Measurements from ENCODE around the gene SMNDC1. TPM values are rescaled to one million over a fixed set of nuclear protein-coding genes. Genes with fewer than 3 reads are reported as not detected.

SMNDC1 gene
- total and polyA plus RNA-seq, 10 of the 15 experiments (the other 5 are each of a cell fraction or from before 2014, with no cell fraction given): 4.6 to 37.2 (median 18.1) TPM

DNA sequence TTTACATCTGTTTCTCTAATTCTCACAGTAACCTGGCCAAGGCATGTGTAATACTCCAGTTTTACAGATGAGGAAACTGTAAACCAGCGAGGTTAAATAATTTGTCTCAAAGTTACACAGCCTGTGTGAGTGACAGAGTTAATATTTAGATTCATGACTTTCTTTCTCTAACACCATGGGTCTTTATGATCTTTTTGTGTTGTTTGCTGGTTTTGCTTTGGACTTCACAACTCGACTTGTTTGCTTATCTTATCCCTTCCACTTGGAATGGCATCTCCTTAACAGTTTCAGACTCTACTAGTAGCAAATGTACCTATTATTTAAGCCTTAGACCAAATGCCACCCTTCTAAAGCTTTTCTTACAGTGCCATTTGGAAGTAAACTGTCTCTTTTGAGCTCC lies 62.9 kb downstream of the SMNDC1 start:
- no peaks in the 10 kb centered on the region for H3K9me3 ChIP-seq (replicated peaks; ENCODE audit: control insufficient read depth, insufficient read depth, low read length)
- intact Hi-C loops (cut with micrococcal nuclease; ENCODE audit: unreplicated experiment): loop anchor here (5.0 kb wide), 1 partner anchor 35 kb away; no protein-coding TSS in a partner anchor
- ChIA-PET CTCF (interaction anchor here (0.8 to 3.1 kb wide), 4 partner anchors 16 to 104 kb away, joined by 3 to 12 read pairs (median 4); no protein-coding TSS in a partner anchor), SMC1A (ENCODE audit: uncharacterized antibody, unreplicated experiment) (interaction anchor here (0.6 to 1.4 kb wide), 5 partner anchors 9 to 38 kb away, joined by 3 to 4 read pairs (median 3); no protein-coding TSS in a partner anchor), POLR2A (interaction anchor here (1.9 kb wide), 1 partner anchor 31 kb away, joined by 7 read pairs; no protein-coding TSS in a partner anchor), RAD21 (ENCODE audit: unreplicated experiment) (interaction anchor here (1.5 kb wide), 1 partner anchor 307 kb away, joined by 3 read pairs; no protein-coding TSS in a partner anchor)
- no peak overlapping the region for H3K4me3 ChIP-seq
- TF ChIP-seq CBX5 (IDR thresholded peaks at IDR 0.05; ENCODE audit: low read depth) (no peak), MYB (IDR thresholded peaks at IDR 0.05; ENCODE audit: borderline replicate concordance, low read depth, low read length) (no peak), NR2F1 (conservative IDR thresholded peaks at IDR 0.05) (no peak), NRF1 (conservative IDR thresholded peaks at IDR 0.05; ENCODE audit: low read depth, low read length) (no peak), MYC (IDR thresholded peaks at IDR 0.05; ENCODE audit: insufficient read depth, insufficient read length, insufficient replicate concordance, low read length, severe bottlenecking) (no peak)
- TF ChIP-seq, protein P1, sequence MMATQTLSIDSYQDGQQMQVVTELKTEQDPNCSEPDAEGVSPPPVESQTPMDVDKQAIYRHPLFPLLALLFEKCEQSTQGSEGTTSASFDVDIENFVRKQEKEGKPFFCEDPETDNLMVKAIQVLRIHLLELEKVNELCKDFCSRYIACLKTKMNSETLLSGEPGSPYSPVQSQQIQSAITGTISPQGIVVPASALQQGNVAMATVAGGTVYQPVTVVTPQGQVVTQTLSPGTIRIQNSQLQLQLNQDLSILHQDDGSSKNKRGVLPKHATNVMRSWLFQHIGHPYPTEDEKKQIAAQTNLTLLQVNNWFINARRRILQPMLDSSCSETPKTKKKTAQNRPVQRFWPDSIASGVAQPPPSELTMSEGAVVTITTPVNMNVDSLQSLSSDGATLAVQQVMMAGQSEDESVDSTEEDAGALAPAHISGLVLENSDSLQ (IDR thresholded peaks at IDR 0.05): no peak
- peaks cover 0 to 6% of the 10 kb centered on the region in 2 experiments; a peak in 2 of 4 replicates for H3K27me3 ChIP-seq (replicated peaks in 1 of 2; ENCODE audit: control insufficient read depth in 2 of 2, insufficient read depth in 2 of 2, low read length in 1 of 2)
- H2AFZ ChIP-seq (ENCODE audit: control insufficient read depth, low read depth, low read length): no peak overlapping the region
- no peaks in the 10 kb centered on the region for H3K36me3 ChIP-seq (ENCODE audit: control insufficient read depth in 2 of 2, insufficient read depth in 2 of 2, low read length in 1 of 2)
- ATAC-seq (no peak), DNase-seq (ENCODE audit: low read depth, low spot score) (no peak), FAIRE-seq (peak; percentile 81)
- H3K4me1 ChIP-seq (ENCODE audit: control insufficient read depth, insufficient read depth, low read length): no peaks in the 10 kb centered on the region
- BruUV-seq (replicated peaks): no TSS peak
- H3K4me2 ChIP-seq (ENCODE audit: control insufficient read depth, insufficient read depth): no peak overlapping the region
- WGBS (ENCODE audit: insufficient coverage, insufficient replicate concordance, low lambda C conversion rate, missing lambda C conversion rate): 29% methylated on average over 2 of the region's 2 CpGs
- no peaks in the 10 kb centered on the region for H4K20me1 ChIP-seq (ENCODE audit: control insufficient read depth, insufficient read depth)
- in situ Hi-C loops (cut with MboI): no loop called here
- no peak overlapping the region for H3K27ac ChIP-seq (ENCODE audit: control insufficient read depth, insufficient read depth)
- no peaks in the 10 kb centered on the region for H3K79me2 ChIP-seq (ENCODE audit: control insufficient read depth, insufficient read depth, low read length)
- no peak overlapping the region for H3K9ac ChIP-seq (ENCODE audit: control insufficient read depth, insufficient read depth, low read length)
